Hepatocyte (in vitro differentiated cells): ENCODE measurements around the gene SLC25A21. TPM values are rescaled to one million over a fixed set of nuclear protein-coding genes. Genes with fewer than 3 reads are reported as not detected.

ENCODE experiments used
- DNase-seq: peaks from one replicate; pipeline ENCODE4 v3.0.0-alpha.2; 2016; ENCODE audit warnings: low spot score
- H2AFZ ChIP-seq: fragments of 200-600 bp; sonication (generic); 2 replicates; pipeline ENCODE4 v1.6.0; 2016; ENCODE audit warnings: antibody characterized with exemption, mild to moderate bottlenecking
- H3K27ac ChIP-seq: fragments of 200-600 bp; sonication (generic); 2 replicates; pipeline ENCODE4 v1.5.1; 2016; ENCODE audit warnings: mild to moderate bottlenecking
- H3K27me3 ChIP-seq: fragments of 200-600 bp; sonication (generic); 2 replicates; pipeline ENCODE4 v1.6.1; 2016
- H3K36me3 ChIP-seq: fragments of 200-600 bp; sonication (generic); replicated peaks from 2 replicates; pipeline ENCODE4 v1.5.1; 2016; ENCODE audit warnings: low read depth; ENCODE audit not compliant: insufficient read depth
- H3K4me1 ChIP-seq: fragments of 200-600 bp; sonication (generic); 2 replicates; pipeline ENCODE4 v1.5.1; 2016; ENCODE audit warnings: mild to moderate bottlenecking, moderate library complexity; ENCODE audit not compliant: insufficient read depth
- H3K4me2 ChIP-seq: fragments of 200-600 bp; sonication (generic); 2 replicates; pipeline ENCODE4 v1.6.0; 2016
- H3K4me3 ChIP-seq: fragments of 200-600 bp; sonication (generic); 2 replicates; pipeline ENCODE4 v1.5.1; 2016; ENCODE audit warnings: mild to moderate bottlenecking
- H3K79me2 ChIP-seq: fragments of 200-600 bp; sonication (generic); 2 replicates; pipeline ENCODE4 v1.6.0; 2017; ENCODE audit warnings: mild to moderate bottlenecking
- H3K9me2 ChIP-seq: fragments of 200-600 bp; sonication (generic); replicated peaks from 2 replicates; pipeline ENCODE4 v1.6.0; 2017; ENCODE audit warnings: mild to moderate bottlenecking; ENCODE audit not compliant: insufficient read depth
- H3K9me3 ChIP-seq: fragments of 200-600 bp; sonication (generic); 2 replicates; pipeline ENCODE4 v1.5.1; 2016; ENCODE audit warnings: low read depth, mild to moderate bottlenecking
- H4K20me1 ChIP-seq: fragments of 200-600 bp; sonication (generic); 2 replicates; pipeline ENCODE4 v1.6.0; 2016; ENCODE audit warnings: mild to moderate bottlenecking; ENCODE audit not compliant: insufficient read depth, poor library complexity, severe bottlenecking
- EZH2 ChIP-seq: fragments of 200-600 bp; sonication (generic); IDR thresholded peaks from 2 replicates; pipeline ENCODE4 v1.6.1; 2016; ENCODE audit warnings: antibody characterized with exemption, mild to moderate bottlenecking, borderline replicate concordance
- EZH2phosphoT487 ChIP-seq: fragments of 200-600 bp; sonication (generic); IDR thresholded peaks from one replicate; pipeline ENCODE4 v1.6.1; 2018; ENCODE audit warnings: antibody characterized with exemption, mild to moderate bottlenecking, low read depth, moderate library complexity; ENCODE audit not compliant: unreplicated experiment, severe bottlenecking
- WGBS: methylation state at CpG from one replicate; pipeline ENCODE4 v1.1.6; 2016; ENCODE audit warnings: low lambda C conversion rate; ENCODE audit errors: missing lambda C conversion rate; 5-methylcytosine and 5-hydroxymethylcytosine counted together
- polyA plus RNA-seq: library from polyadenylated mRNA; unstranded; fragments of >200 nt; fragmentation: Nextera tagmentation; extraction: Ambion mirVana; gene quantifications from 2 replicates; pipeline ENCODE4 v1.2.1, GENCODE V29; 2016
- total RNA-seq: library from RNA; depleted of rRNA; stranded (reverse); fragments of >200 nt; gene quantifications from 2 replicates; pipeline ENCODE4 v1.2.3, GENCODE V29; 2014
- TF ChIP-seq, protein P1 (sequence below): fragments of 200-600 bp; sonication (generic); IDR thresholded peaks from 2 replicates; pipeline ENCODE4 v1.5.1; 2016; ENCODE audit warnings: antibody characterized with exemption, mild to moderate bottlenecking; ENCODE audit not compliant: poor library complexity

SLC25A21 gene
- total and polyA plus RNA-seq, 2 experiments from 2014 or later = 1.4 to 1.6 TPM

DNA sequence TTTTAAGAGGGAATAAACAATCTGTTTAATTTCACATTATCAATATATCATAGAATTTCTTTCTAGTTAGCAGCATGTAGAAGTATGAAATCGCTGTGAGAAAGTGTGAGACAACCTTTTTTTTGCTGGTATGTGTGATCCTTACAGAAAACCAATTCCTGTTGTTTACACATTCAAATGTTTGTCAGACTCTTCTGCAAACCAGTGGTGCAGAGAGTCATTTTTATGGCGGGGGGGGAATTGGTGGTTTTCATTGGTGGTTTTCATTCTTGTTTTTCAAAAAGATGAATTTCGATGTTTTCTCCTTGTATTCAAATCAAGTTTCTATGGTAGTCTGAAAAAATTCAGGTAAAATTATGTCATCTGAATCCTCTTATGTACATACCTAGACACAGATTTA, 57.8 kb downstream of the SLC25A21 start:
- Histone ChIP-seq H3K9me2 (no peaks in the 10 kb centered on the region), H3K4me1 (no peaks in the 10 kb centered on the region), H3K27me3 (no peaks in the 10 kb centered on the region), H3K79me2 (no peaks in the 10 kb centered on the region), H3K4me3 (no peak overlapping the region), H3K36me3 (no peaks in the 10 kb centered on the region), H3K9me3 (no peaks in the 10 kb centered on the region), H4K20me1 (no peaks in the 10 kb centered on the region), H3K4me2 (no peak overlapping the region), H3K27ac (no peak overlapping the region), H2AFZ (no peak overlapping the region)
- no peak for TF ChIP-seq EZH2
- TF ChIP-seq EZH2phosphoT487 = no peak
- TF ChIP-seq, protein P1, sequence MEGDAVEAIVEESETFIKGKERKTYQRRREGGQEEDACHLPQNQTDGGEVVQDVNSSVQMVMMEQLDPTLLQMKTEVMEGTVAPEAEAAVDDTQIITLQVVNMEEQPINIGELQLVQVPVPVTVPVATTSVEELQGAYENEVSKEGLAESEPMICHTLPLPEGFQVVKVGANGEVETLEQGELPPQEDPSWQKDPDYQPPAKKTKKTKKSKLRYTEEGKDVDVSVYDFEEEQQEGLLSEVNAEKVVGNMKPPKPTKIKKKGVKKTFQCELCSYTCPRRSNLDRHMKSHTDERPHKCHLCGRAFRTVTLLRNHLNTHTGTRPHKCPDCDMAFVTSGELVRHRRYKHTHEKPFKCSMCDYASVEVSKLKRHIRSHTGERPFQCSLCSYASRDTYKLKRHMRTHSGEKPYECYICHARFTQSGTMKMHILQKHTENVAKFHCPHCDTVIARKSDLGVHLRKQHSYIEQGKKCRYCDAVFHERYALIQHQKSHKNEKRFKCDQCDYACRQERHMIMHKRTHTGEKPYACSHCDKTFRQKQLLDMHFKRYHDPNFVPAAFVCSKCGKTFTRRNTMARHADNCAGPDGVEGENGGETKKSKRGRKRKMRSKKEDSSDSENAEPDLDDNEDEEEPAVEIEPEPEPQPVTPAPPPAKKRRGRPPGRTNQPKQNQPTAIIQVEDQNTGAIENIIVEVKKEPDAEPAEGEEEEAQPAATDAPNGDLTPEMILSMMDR = no peak
- no peak for DNase-seq
- WGBS = 91% methylated on average over 3 of the region's 3 CpGs

DNA sequence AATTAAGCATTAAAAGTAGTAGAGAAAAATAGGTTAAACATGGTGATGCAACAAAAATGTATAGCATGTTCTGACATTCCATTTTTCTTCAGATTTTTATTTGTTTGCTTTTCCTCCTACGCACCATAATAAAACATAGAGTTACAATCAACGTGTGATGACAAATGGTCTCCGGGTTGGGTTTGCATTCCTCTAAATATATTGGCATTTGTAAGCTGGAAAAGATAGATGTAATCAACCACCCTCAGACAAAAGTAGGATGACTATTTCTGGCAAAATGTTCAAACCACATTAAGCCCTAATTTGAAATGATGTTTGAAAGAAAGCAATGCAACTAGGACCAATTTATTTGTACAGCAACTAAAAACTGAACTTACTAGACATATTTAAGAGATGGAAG, 58.4 kb downstream of the SLC25A21 start:
- Histone ChIP-seq H3K4me2 (no peak overlapping the region), H3K9me2 (no peaks in the 10 kb centered on the region), H3K36me3 (no peaks in the 10 kb centered on the region), H3K27ac (no peak overlapping the region), H2AFZ (no peak overlapping the region), H3K4me1 (no peaks in the 10 kb centered on the region), H3K4me3 (no peak overlapping the region), H3K9me3 (no peaks in the 10 kb centered on the region), H3K27me3 (no peaks in the 10 kb centered on the region), H3K79me2 (no peaks in the 10 kb centered on the region), H4K20me1 (no peaks in the 10 kb centered on the region)
- no peak for DNase-seq
- 78% methylated on average over 3 of the region's 3 CpGs for WGBS
- no peak for TF ChIP-seq EZH2
- TF ChIP-seq, protein P1 = no peak
- no peak for TF ChIP-seq EZH2phosphoT487

DNA sequence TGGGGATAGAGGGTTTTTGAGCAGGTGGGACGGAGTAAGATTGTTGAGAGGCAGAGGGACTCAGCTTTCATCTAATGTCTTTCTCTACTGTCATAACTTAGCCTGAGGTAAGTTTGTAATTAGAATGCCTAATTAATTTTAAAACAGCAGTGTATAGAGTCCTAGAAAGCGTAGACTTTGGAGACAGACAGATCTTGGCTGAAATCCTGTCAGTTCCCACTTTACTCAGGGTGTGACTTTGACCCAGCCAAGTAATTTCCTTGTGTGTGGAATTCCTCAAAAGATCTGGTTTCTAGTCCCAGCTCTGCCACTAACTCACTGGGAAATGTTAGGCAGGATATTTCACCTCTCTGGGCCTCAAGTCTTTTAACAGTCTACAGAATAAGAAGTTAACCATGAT, 74.3 kb downstream of the SLC25A21 start:
- 90% methylated on average over 2 of the region's 2 CpGs for WGBS
- no peaks in the 10 kb centered on the region for H3K9me3 ChIP-seq
- no peak for TF ChIP-seq EZH2phosphoT487
- TF ChIP-seq, protein P1 = no peak
- no peak for TF ChIP-seq EZH2
- no peak overlapping the region for H3K4me3 ChIP-seq
- H2AFZ ChIP-seq = no peak overlapping the region
- DNase-seq = no peak
- no peaks in the 10 kb centered on the region for H3K79me2 ChIP-seq
- no peaks in the 10 kb centered on the region for H4K20me1 ChIP-seq
- no peak overlapping the region for H3K4me2 ChIP-seq
- no peak overlapping the region for H3K27ac ChIP-seq
- no peaks in the 10 kb centered on the region for H3K9me2 ChIP-seq
- H3K4me1 ChIP-seq = no peaks in the 10 kb centered on the region
- no peaks in the 10 kb centered on the region for H3K36me3 ChIP-seq
- no peaks in the 10 kb centered on the region for H3K27me3 ChIP-seq

DNA sequence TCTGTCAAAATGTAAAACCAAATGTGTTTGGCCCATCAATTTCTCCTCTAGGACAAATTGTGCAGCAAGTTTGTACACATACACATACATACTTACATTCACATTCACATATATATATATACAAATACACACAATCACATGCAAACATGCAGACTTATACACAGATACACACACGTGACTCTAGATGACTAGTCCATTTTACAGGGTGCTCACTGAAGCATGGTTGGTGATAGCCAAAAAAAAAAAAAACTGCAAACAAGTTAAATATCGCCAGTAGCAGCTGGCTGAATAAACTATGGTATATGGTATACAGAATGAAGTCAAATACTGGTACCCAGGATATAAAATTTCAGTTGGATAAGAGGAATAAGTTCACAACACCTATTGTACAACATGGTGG, 77.9 kb downstream of the SLC25A21 start:
- Histone ChIP-seq H3K9me3 (no peaks in the 10 kb centered on the region), H3K4me1 (no peaks in the 10 kb centered on the region), H3K27ac (no peak overlapping the region), H2AFZ (no peak overlapping the region), H3K36me3 (no peaks in the 10 kb centered on the region), H4K20me1 (no peaks in the 10 kb centered on the region), H3K4me3 (no peak overlapping the region), H3K9me2 (no peaks in the 10 kb centered on the region), H3K4me2 (no peak overlapping the region), H3K27me3 (no peaks in the 10 kb centered on the region), H3K79me2 (no peaks in the 10 kb centered on the region)
- TF ChIP-seq, protein P1 = no peak
- TF ChIP-seq EZH2phosphoT487 (no peak), EZH2 (no peak)
- 93% methylated on average over 2 of the region's 2 CpGs for whole genome bisulfite sequencing
- no peak for DNase-seq
